Glomerular endothelial cell (primary cell): ENCODE measurements around the gene AASDH. TPM values are rescaled to one million over a fixed set of nuclear protein-coding genes. Genes with fewer than 3 reads are reported as not detected.

ENCODE experiments used
- DNase-seq: peaks from one replicate; pipeline ENCODE4 v3.0.0-alpha.2; 2011; ENCODE audit warnings: low read depth, low spot score; ENCODE audit errors: extremely low read depth
- total RNA-seq: library from RNA; depleted of rRNA; stranded (reverse); fragments of >200 nt; gene quantifications from 2 replicates; pipeline ENCODE4 v1.2.3, GENCODE V29; 2015

AASDH gene, protein sequence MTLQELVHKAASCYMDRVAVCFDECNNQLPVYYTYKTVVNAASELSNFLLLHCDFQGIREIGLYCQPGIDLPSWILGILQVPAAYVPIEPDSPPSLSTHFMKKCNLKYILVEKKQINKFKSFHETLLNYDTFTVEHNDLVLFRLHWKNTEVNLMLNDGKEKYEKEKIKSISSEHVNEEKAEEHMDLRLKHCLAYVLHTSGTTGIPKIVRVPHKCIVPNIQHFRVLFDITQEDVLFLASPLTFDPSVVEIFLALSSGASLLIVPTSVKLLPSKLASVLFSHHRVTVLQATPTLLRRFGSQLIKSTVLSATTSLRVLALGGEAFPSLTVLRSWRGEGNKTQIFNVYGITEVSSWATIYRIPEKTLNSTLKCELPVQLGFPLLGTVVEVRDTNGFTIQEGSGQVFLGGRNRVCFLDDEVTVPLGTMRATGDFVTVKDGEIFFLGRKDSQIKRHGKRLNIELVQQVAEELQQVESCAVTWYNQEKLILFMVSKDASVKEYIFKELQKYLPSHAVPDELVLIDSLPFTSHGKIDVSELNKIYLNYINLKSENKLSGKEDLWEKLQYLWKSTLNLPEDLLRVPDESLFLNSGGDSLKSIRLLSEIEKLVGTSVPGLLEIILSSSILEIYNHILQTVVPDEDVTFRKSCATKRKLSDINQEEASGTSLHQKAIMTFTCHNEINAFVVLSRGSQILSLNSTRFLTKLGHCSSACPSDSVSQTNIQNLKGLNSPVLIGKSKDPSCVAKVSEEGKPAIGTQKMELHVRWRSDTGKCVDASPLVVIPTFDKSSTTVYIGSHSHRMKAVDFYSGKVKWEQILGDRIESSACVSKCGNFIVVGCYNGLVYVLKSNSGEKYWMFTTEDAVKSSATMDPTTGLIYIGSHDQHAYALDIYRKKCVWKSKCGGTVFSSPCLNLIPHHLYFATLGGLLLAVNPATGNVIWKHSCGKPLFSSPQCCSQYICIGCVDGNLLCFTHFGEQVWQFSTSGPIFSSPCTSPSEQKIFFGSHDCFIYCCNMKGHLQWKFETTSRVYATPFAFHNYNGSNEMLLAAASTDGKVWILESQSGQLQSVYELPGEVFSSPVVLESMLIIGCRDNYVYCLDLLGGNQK
- total RNA-seq = 3.9 and 6.2 TPM in 2 replicates

GRCh38 chr4:56387023-56388001 is at the start of gene AASDH:
TSS of gene AASDH (minus strand) at chr4:56387491. CDS start at chr4:56384299, 3,192 bp downstream.
- peak; percentile 87 for DNase-seq

GRCh38 chr4:56435140-56435926 is 48.0 kb upstream of the AASDH start, which contains the start of gene PPAT:
TSS of gene PPAT (minus strand) at chr4:56435615. CDS start at chr4:56435477, 138 bp downstream.
- DNase-seq = no peak

DNA sequence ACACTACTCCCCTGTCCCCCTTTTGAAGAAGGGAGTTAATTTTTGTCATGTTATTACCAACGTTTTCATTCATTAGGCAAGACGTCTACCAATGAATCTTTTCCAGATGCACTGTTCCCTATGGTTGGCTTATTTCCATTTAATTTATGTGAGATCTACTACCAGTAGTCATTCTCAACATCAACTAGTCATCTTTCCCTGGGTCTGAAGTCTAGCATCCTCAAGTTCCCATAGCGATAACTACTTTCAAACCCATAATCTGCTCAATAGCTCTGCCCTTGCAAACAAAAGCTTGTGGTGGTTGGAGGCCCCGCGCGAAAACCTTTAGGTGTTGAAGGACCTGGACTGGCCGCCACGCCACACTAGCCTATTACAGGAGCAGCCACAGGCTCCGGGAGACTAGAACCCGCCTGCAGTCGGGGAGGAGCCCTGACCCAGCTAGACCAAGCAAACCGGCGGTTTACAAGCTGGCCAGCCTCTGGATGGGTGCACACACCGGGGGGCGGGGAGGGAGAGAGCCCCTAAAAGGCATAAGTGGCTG is 47.4 kb upstream of the AASDH start:
- DNase-seq = no peak

GRCh38 chr4:56433280-56433679 is 46.0 kb upstream of the AASDH start:
- no peak for DNase-seq

- no peak for DNase-seq
Measured at GRCh38 chr4:56430203-56430602, 42.9 kb upstream of the AASDH start.

GRCh38 chr4:56427179-56427578 is 39.9 kb upstream of the AASDH start:
- DNase-seq = no peak

- no peak for DNase-seq
Measured at GRCh38 chr4:56426273-56426672, 39.0 kb upstream of the AASDH start.

DNA sequence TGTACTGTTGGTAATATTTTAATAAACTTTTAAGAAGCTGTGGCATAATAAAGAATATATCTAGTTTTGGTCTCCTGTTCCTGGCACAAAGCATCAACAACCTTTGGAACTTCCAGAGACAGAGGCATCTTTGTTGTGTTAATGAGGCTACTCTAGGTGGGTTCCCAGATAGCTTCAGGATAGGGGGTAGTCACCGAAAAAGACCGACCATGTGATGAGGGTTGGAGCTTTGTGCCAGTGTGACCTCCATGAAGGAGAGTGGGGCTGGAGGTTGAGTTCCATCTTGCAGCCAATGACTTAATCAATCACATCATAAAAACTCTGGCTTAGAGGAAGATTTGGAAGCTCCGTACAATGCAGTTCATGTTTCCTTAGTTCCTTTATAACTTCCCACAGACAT is 38.2 kb upstream of the AASDH start:
- DNase-seq = no peak

DNA sequence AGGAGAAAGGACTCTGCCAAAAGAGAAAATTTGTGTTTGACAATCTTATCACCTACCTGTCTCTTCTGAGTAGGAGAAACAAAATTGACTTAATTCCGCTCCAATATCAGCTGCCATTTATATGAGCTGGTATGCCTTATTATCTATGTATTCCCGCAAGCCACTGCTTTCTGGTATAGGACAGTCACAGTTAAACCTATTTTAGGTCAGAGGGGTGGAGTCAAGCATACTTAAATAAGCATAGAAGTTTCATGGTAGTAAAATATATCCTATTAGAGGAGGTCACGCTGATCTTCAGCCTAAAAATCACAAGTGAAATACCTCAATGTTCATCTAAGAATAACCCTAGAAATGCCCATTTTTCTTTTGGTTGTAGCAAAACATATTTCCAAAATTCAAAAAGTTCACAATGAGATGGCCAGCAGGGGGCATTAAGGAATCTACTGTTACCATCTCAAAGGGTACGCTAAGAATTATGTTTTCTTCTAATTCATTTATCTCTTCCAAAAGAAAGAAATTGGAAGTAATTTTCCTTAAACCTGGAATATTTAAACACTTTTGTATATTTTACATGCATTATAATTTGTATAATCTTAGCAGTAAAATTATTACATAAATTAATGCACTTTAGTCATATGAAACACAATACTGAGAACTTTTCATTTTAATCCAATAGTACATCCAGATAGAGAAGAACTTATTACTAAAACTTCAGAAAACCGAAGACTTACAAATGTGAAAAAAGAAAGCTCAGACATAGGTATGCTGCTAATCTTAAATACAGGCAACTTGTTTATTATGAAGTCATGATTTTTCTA is 37.6 kb upstream of the AASDH start:
- no peak for DNase-seq

DNA sequence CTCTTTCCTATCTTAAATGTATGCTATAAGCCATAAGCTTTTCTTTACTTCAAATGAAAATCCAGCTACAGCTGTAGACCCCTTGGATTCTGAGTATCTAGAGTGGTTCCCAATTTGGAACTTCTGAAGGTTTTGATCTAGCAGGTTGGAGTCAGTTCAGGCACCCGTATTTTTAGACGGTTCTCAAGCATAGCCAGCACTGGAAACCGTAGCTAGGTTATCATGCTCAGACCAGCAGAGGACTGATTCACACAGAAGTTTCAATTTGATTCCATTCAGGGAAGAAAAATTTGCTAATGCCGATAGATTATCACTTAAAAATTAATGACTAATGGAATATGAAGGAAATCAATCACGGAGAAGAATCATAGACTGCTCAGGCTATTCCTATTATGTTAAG is 36.9 kb upstream of the AASDH start:
- DNase-seq = no peak

DNA sequence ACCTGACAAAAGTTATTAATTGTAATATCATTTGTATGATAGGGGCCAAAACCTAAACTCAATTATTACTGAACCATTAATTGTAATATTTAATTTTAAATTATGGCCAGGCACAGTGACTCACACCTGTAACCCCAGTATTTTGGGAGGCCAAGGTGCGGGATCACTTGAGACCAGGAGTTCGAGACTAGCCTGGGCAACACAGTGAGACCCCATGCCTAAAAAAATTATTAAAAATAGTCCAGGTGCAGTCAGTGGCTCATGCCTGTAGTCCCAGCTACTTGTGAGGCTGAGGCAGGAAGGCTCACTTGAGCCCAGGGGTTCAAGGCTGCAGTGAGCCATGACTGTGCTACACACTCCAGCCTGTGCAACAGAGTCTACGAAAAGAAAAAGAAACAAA is 30.1 kb upstream of the AASDH start:
- DNase-seq = no peak

- DNase-seq = no peak
Measured at GRCh38 chr4:56416349-56416748, 29.1 kb upstream of the AASDH start.

DNA sequence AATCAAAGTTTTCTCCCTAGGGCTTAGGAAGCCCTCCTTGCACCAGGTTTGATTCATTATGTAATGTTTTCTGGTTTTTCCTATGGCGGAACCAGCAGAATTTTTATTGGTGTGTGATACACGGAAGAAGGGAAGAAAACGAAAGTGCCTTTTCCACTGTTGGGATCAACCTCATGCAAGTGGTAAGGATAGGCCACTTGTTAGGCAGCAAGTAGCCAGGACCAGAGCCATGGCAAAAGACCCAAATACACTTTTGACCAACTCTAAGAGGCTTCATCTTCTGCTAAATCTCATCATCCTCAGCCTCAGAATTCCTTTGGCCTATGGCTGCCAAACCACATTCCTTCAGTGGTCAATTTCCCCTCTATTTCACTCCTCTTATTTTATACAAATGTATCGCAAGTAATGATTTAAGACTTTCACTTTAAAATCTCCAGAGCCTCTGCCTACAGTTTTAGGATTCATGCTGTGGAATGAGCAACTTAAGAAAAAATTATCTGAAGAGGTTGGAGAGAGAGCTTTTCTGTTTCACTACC is 26.9 kb upstream of the AASDH start:
- no peak for DNase-seq

DNA sequence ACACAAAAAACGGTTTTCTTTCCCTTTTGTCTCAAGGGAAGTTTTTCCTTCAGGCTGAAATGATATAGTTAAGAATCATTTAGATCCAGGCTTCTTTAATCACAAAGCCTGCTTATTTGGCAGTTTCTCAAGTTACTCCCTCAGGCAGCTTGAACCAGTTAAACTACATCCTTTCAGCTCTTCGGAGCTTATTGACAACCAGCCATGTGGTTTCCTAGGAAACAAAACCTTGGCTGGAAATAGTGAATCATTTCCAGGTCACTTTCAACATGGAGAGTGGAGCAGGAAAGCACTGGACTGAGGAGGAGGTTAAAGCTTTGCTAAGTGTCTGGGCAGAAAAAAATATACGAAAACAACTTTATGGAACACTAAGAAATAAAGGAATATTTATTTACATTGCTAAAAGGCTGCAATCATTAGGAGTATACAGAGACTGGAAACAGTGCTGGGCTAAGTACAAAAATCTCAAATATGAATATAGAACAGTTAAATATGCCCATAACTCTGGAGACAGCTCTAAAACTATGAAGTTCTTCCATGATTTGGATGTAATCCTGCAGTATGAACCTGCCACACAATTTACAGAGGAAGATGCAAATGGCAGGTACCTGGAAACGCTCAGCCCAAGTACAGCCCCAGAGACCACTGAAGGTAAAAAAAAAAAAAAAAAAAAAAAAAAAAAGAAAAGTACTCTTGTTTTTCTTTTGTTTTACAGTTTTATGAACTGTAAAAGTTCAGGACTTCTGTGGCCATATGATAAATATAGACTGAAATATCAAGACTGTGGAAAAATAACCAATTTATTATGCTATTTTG is 23.2 kb upstream of the AASDH start:
- DNase-seq = peak; percentile 98

- no peak for DNase-seq
Measured at GRCh38 chr4:56409511-56410090, 22.3 kb upstream of the AASDH start.

GRCh38 chr4:56408978-56409377 is 21.7 kb upstream of the AASDH start:
- DNase-seq = no peak

DNA sequence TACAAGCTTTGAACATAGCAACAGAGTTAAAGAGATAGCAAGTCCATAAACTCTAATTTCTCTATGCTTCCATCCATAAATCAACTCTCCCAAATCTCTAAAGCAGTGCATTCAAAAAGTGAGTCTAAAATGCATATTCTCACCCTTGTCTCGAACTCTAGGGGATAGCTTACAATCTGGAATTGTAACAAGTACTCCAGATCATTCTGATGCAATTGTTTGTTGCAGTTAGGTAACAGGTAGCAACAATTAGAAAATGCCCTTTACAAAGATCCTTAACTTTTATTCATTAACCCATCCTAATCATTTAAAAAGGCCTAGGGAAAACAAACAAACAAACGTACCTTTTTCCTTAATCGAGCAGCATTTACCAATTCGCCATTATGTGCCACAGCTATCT is 18.9 kb upstream of the AASDH start:
- no peak for DNase-seq
